Stromal cell of bone marrow (primary cell): ENCODE measurements around the gene SLC30A4.

Source experiments
- DNase-seq: peaks from one replicate; pipeline ENCODE4 v3.0.0-alpha.2; 2012; ENCODE audit warnings: low read depth

The SLC30A4 gene

GRCh38 chr15:45449916-45450867 lies 72.4 kb downstream of the SLC30A4 start:
- DNase-seq: no peak

GRCh38 chr15:45449395-45449794 lies 73.2 kb downstream of the SLC30A4 start:
- DNase-seq: no peak

- no peak for DNase-seq
Observed at GRCh38 chr15:45448066-45448915, 74.3 kb downstream of the SLC30A4 start.

GRCh38 chr15:45443645-45444044 lies 78.9 kb downstream of the SLC30A4 start:
- no peak for DNase-seq

GRCh38 chr15:45442507-45443135 lies 79.9 kb downstream of the SLC30A4 start:
- peak; percentile 54 for DNase-seq

- no peak for DNase-seq
Observed at GRCh38 chr15:45441686-45442085, 80.9 kb downstream of the SLC30A4 start.

GRCh38 chr15:45441036-45441435 lies 81.5 kb downstream of the SLC30A4 start:
- DNase-seq: no peak

- no peak for DNase-seq
Observed at GRCh38 chr15:45439521-45440260, 82.9 kb downstream of the SLC30A4 start.

GRCh38 chr15:45435124-45435903 lies 87.2 kb downstream of the SLC30A4 start:
- no peak for DNase-seq

GRCh38 chr15:45434078-45434567 lies 88.4 kb downstream of the SLC30A4 start:
- DNase-seq: no peak

GRCh38 chr15:45431511-45431910 lies 91.0 kb downstream of the SLC30A4 start:
- DNase-seq: no peak

- DNase-seq: peak; percentile 25
Observed at GRCh38 chr15:45429941-45430792, 92.4 kb downstream of the SLC30A4 start.
